HEK293 (cell line): ENCODE measurements around the gene WWC1.

Source experiments
- CTCF ChIA-PET: fragments of 350-600 bp; formaldehyde crosslinking; extraction: SDS; loops from one replicate; lab custom pipeline; 2021; ENCODE audit warnings: antibody characterized with exemption; lab: Yijun Ruan, JAX
- POLR2A ChIA-PET: fragments of 300-600 bp; formaldehyde crosslinking; extraction: SDS; loops from one replicate; lab custom pipeline; 2020; ENCODE audit warnings: antibody characterized with exemption, inconsistent platforms; lab: Yijun Ruan, JAX
- H3K27ac ChIP-seq: fragments of 200-500 bp; sonication (Bioruptor generic); 2 replicates; pipeline ENCODE4 v1.5.1; 2014; ENCODE audit warnings: low read depth, low read length, control low read depth, inconsistent platforms; ENCODE audit errors: extremely low read depth
- H3K36me3 ChIP-seq, 2 experiments: fragments of 200-500 bp in 1 of 2; sonication (Bioruptor generic) in 1 of 2; 1 replicate in 1 of 2; 2 replicates in 1 of 2; pipeline ENCODE4 v1.5.1; 2014 to 2017; ENCODE audit warnings: inconsistent platforms in 2 of 2, low read length in 2 of 2; ENCODE audit not compliant: control insufficient read depth in 2 of 2, insufficient read depth in 1 of 2
- H3K4me1 ChIP-seq: fragments of 200-500 bp; sonication (Bioruptor generic); 2 replicates; pipeline ENCODE4 v1.5.1; 2014; ENCODE audit warnings: mild to moderate bottlenecking, low read length, inconsistent platforms; ENCODE audit not compliant: control insufficient read depth, insufficient read depth
- H3K4me3 ChIP-seq: 2 replicates; pipeline ENCODE4 v1.5.1; 2011; ENCODE audit warnings: low read depth, mild to moderate bottlenecking, control low read depth, low read length, moderate library complexity
- H3K9me3 ChIP-seq: fragments of 200-500 bp; sonication (Bioruptor generic); 2 replicates; pipeline ENCODE4 v1.5.1; 2014; ENCODE audit warnings: low read depth, low read length, inconsistent platforms; ENCODE audit not compliant: control insufficient read depth, insufficient read depth
- GLI2 ChIP-seq: fragments of 450-650 bp; formaldehyde crosslinking; IDR thresholded peaks from 2 replicates; pipeline ENCODE4; 2017; ENCODE audit warnings: missing biosample characterization, missing genetic modification characterization, low read depth, borderline replicate concordance
- KLF10 ChIP-seq: fragments of 450-650 bp; IDR thresholded peaks from 2 replicates; pipeline ENCODE4 v1.5.1; 2018; ENCODE audit warnings: missing biosample characterization, mild to moderate bottlenecking, missing genetic modification characterization
- MZF1 ChIP-seq: fragments of 450-650 bp; formaldehyde crosslinking; IDR thresholded peaks from 2 replicates; pipeline ENCODE4 v1.5.1; 2017; ENCODE audit warnings: missing biosample characterization, missing genetic modification characterization, borderline replicate concordance
- TRIM28 ChIP-seq: IDR thresholded peaks from 2 replicates; pipeline ENCODE4 v1.6.1; 2011; ENCODE audit warnings: low read length, control low read depth, borderline replicate concordance
- ZBTB1 ChIP-seq: fragments of 450-650 bp; formaldehyde crosslinking; IDR thresholded peaks from 2 replicates; pipeline ENCODE4 v1.5.1; 2016; ENCODE audit warnings: missing biosample characterization, missing genetic modification characterization
- ZBTB10 ChIP-seq: fragments of 450-650 bp; formaldehyde crosslinking; IDR thresholded peaks from 2 replicates; pipeline ENCODE4 v1.5.1; 2016; ENCODE audit warnings: missing biosample characterization, missing genetic modification characterization
- ZBTB11 ChIP-seq: fragments of 450-650 bp; formaldehyde crosslinking; conservative IDR thresholded peaks from 2 replicates; pipeline ENCODE4 v1.5.1; 2016; ENCODE audit warnings: low read depth, missing biosample characterization, missing genetic modification characterization
- ZBTB20 ChIP-seq: fragments of 450-650 bp; formaldehyde crosslinking; IDR thresholded peaks from 2 replicates; pipeline ENCODE4 v1.5.1; 2016; ENCODE audit warnings: missing biosample characterization, missing genetic modification characterization
- ZBTB6 ChIP-seq: fragments of 450-650 bp; formaldehyde crosslinking; IDR thresholded peaks from 2 replicates; pipeline ENCODE4 v1.5.1; 2017; ENCODE audit warnings: missing biosample characterization, missing genetic modification characterization
- ZNF26 ChIP-seq: fragments of 450-650 bp; formaldehyde crosslinking; IDR thresholded peaks from 2 replicates; pipeline ENCODE4 v1.5.1; 2016; ENCODE audit warnings: missing biosample characterization, missing genetic modification characterization
- ZNF302 ChIP-seq: fragments of 450-650 bp; formaldehyde crosslinking; IDR thresholded peaks from 2 replicates; pipeline ENCODE4 v1.5.1; 2016; ENCODE audit warnings: missing biosample characterization, missing genetic modification characterization, low read depth
- ZNF626 ChIP-seq: fragments of 450-650 bp; sonication (Bioruptor Pico); formaldehyde crosslinking; IDR thresholded peaks from 2 replicates; pipeline ENCODE4 v1.5.1; 2018; ENCODE audit warnings: missing biosample characterization, missing genetic modification characterization, inconsistent platforms
- ZNF660 ChIP-seq: fragments of 450-650 bp; IDR thresholded peaks from 2 replicates; pipeline ENCODE4 v1.5.1; 2018; ENCODE audit warnings: missing biosample characterization, mild to moderate bottlenecking, missing genetic modification characterization
- ZNF701 ChIP-seq: fragments of 450-650 bp; formaldehyde crosslinking; IDR thresholded peaks from 2 replicates; pipeline ENCODE4 v1.5.1; 2016; ENCODE audit warnings: missing biosample characterization, missing genetic modification characterization
- ZNF785 ChIP-seq: fragments of 450-650 bp; formaldehyde crosslinking; IDR thresholded peaks from 2 replicates; pipeline ENCODE4 v1.5.1; 2016; ENCODE audit warnings: missing biosample characterization, missing genetic modification characterization
- ZNF830 ChIP-seq: fragments of 450-650 bp; IDR thresholded peaks from 2 replicates; pipeline ENCODE4 v1.5.0; 2018; ENCODE audit warnings: missing biosample characterization, missing genetic modification characterization, low read depth, mild to moderate bottlenecking, moderate library complexity
- ZNF843 ChIP-seq: fragments of 450-650 bp; formaldehyde crosslinking; IDR thresholded peaks from 2 replicates; pipeline ENCODE4 v1.5.1; 2016; ENCODE audit warnings: missing biosample characterization, missing genetic modification characterization

Gene WWC1

GRCh38 chr5:168424594-168425323, 133.3 kb downstream of the WWC1 start:
- no peak for TF ChIP-seq ZBTB20 (tag by site-specific recombination)
- TF ChIP-seq ZNF830 (tag by site-specific recombination), result no peak
- TF ChIP-seq ZNF785 (tag by site-specific recombination), result no peak
- no peak for TF ChIP-seq ZBTB11
- no peak for TF ChIP-seq ZBTB10 (tag by site-specific recombination)
- no peak for TF ChIP-seq ZNF701
- no peak for TF ChIP-seq ZNF660
- no peak for TF ChIP-seq ZNF302
- no peak for TF ChIP-seq GLI2 (tag by site-specific recombination)
- TF ChIP-seq MZF1, result no peak
- no peak for TF ChIP-seq ZNF626
- no peak for TF ChIP-seq ZNF843
- no peak for TF ChIP-seq TRIM28
- no peak for TF ChIP-seq ZBTB6
- TF ChIP-seq ZBTB1 (tag by site-specific recombination), result no peak
- TF ChIP-seq KLF10, result no peak
- TF ChIP-seq ZNF26 (tag by site-specific recombination), result no peak
- H3K4me3 ChIP-seq, result no peak overlapping the region
- CTCF ChIA-PET, result no interaction called here
- H3K4me1 ChIP-seq, result no peaks in the 10 kb centered on the region
- no peaks in the 10 kb centered on the region for H3K9me3 ChIP-seq
- peaks cover 3 to 15% of the 10 kb centered on the region in 2 experiments; a peak in 2 of 3 replicates for H3K36me3 ChIP-seq
- POLR2A ChIA-PET, result no interaction called here
- no peak overlapping the region for H3K27ac ChIP-seq
